DMS79 treated with DMSO at 0.1 percent for 48 hours (cell line): Measurements from ENCODE around the gene CHAMP1.
"Not testable (repeated sequence)": the region's sequence is repeated elsewhere in the genome, so short reads cannot be mapped to it uniquely, and the experiment has no call there.

ENCODE experiments used
- DNase-seq: peaks from one replicate; lab custom pipeline; 2025; lab: John Stamatoyannopoulos, UW

CHAMP1 gene

DNA sequence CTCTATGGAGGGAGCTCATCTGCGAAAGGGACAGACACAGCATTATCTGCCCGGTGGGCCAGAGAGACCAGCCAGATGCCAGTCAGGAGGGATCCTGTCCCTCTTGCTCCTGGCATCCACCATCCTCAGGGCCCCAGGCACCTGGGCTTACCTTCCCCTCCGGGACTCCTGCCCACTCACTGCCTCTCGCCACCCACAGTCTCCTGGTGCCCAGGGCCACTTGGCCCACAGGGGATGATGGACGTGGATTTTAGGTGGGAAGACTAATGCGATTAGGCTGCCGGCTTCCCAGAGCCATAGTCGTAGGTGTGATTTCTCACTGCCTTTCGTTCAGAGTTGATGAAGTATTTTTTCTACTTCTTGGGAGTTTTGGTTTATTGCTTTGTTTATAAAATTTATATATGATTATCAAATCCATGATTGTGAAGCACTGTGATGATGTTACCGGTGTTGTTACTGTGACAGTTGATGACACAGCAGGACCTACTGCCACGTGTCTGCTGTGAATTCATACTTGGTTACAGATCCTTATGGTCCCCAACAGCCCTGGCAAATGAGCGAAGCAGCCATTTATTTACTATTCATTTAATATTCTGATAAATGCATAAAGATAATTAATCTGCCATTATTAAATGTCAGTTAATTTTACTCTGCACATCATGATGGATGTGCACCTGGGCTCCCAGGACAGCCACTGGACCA, 14.5 kb upstream of the CHAMP1 start:
- DNase-seq, result no peak

DNA sequence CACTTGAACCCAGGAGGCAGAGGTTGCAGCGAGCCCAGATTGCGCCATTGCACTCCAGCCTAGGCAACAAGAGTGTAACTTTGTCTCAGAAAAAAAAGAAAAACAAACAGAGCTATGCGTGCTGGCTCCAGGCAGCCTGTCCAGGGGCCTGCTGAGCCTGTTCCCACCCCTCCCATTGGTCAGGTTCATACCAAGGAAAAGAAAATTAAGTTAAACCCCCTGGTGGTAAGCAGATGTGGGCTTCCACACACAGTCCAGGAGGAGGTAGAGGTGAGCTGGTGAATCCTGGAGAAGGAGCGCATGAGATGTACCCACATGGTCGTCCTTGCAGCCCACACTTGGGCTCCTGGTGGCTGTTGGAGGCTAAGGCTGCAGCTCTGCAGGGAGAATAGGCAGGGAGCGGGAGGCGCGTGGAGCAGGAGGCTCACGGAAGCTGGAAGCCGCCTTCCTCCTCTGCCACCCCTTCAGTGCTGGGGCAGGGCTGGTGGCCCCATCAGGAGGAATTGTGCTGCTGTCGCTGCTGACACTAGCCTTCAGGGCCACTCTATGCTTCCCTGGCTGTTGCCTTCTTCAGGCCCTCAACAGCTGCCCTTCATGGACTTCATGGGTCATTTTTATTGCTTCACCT, 10.5 kb upstream of the CHAMP1 start:
- DNase-seq, result no peak

DNA sequence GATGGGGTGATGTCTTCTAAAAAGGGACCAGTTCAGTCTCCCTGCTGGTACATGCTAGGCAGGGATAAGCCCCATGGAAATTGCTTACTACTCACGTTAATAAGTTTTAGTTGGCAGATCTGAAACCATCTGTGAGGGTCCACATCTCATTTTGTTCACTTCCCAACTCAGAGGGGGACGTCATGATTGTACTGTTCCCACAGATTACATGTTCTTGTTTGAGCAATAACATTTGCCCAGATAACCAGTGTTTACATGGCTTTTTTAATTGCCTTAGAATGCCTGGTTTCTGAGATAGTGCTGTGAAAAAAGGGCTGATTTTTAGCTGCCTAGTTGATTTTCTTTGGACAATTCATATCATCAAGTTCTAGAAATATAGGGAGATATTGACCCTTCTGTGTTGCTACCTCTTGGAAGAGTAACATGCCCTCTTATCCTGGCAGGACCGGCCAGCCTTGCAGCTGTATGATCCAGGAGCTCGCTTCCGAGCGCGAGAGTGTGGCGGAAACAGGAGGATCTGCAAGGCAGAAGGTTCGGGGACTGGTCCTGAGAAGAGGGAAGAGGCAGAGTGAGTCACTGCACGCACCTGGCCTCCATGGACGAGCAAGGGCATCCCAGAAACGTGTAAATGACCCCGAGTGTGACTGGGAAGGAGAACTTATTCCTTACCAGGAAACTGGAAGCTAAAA, 9.8 kb upstream of the CHAMP1 start:
- no peak for DNase-seq

DNA sequence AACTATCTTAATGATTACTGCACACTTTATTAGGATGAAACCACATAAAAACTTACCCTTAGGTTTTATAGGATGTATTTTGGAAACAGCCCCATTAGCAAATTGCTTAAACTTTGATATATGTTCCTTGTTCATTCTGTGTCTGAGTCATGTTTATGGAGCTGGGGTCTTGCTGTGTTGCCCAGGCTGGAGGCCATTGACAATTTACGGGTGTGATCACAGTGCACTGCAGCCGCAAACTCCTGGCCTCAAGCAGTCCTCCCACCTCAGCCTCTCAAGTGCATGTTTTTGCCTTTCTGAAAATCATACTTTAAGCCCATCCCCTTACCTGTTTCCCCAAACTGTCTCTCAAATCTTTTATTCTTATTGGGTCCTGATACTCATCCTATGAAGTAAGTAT, 5.2 kb upstream of the CHAMP1 start:
- no peak for DNase-seq

DNA sequence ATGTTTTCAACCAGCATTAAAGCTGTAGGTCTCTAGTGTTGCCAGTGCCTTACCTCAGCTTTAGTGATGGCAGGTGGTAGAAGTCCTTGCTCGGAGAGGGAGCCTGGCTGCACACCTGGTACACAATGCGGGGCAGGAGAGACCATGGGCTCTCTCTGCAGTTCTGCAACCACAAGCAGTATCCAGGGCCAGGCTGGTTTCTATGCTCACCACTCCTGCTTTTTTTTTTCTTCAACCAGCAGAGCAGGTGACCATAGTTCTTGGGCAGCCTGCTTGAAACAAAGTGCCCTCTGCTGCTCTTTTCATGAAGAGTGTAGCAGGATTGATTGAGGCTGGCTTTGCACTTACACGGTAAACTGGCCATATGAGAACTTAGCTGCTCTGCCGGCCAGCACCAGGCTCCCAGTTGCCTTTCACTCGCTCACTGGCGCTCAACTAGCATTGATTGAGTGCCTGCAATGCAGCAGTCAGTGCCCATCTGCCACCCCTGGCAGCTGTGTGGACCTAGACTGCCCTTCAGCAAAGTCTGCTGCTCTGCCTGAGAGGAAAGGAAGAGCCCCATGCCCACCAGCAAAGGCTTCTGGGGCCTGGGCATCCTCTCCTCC, 4.4 kb upstream of the CHAMP1 start:
- peak; percentile 93 for DNase-seq

DNA sequence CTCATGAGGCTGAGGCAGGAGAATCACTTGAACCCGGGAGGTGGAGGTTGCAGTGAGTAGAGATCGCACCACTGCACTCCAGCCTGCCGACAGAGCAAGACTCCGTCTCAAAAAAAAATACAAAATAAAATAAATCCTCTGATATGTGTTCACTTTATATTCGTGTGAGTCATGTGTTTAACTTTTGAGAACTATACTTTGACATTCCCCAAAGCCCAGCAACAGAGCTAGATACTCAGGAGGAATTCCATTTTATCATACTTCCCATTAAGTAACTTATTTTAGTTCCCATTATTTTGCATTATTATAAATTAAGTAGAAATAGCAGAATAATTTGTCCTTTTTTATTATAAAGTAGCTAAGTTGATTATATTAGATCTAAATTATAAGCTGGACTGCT, 3.3 kb upstream of the CHAMP1 start:
- DNase-seq, result no peak

DNA sequence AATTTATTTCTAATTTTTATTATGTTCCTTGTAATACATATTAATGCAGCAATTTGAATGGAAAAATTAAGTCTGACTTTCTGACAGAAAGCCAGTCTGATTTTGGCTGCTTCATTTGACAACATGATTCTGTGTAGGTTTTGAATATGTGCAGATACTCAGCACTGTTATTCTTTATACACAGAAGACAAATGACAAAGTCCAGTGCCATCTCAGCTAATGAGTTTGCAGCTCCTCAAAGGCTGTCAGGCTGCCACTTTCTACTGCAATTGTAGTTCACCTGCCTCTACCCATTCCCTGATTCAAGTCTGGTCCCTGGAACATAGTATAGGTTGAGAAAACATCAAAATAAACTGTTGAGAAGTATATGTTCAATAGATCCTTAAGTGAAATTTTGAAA, 2.9 kb upstream of the CHAMP1 start:
- no peak for DNase-seq

DNA sequence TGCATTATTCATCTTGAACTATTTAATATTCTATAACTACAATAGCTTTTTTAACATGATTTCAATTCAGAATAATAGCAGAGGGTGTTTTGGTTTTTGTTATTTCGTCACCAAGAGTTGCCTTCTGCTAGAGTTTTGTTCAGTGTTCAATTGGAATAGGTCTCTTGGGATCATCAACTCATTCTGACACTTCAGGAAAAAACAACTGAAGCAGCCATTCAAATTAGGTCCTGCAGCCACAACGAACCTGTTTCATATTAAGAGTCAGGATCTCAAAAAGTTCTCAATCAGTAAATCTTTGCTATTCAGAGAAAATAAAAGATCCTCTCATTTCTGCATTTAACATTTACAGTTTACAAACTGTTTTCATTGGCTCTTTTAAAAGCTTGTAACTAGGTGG, 2.4 kb upstream of the CHAMP1 start:
- DNase-seq, result peak; percentile 41

DNA sequence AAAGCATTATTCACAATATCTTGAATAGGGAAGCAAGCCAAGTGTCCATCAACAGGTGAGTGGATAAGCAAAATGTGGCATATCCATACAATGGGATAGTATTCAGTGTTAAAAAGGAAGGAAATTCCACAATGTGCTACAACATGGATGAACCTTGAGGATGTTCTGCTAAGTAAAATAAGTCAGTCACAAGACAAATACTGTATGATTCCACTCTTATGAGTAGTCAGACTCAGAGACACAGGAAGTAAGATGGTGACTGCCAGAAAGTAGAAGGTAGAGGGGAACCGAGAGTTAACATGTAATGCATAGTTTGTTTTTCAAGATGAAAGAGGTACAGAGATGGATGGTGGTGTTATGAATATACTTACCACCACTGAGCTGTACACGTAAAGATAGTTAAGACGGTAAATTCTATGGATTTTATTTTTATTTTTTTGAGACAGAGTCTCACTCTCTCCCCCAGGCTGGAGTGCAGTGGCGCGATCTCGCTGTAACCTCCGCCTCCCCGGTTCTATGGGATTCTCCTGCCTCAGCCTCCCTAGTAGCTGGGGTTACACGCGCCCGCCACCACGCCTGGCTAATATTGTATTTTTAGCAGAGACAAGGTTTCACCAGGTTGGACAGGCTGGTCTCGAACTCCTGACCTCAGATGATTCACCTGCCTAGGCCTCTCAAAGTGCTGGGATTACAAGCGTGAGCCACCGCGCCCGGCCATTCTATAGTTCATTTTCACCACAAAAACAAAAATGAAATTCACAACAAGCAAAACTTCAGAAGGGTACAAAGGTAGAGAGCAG, 1.0 kb upstream of the CHAMP1 start:
- DNase-seq, result peak; percentile 24

DNA sequence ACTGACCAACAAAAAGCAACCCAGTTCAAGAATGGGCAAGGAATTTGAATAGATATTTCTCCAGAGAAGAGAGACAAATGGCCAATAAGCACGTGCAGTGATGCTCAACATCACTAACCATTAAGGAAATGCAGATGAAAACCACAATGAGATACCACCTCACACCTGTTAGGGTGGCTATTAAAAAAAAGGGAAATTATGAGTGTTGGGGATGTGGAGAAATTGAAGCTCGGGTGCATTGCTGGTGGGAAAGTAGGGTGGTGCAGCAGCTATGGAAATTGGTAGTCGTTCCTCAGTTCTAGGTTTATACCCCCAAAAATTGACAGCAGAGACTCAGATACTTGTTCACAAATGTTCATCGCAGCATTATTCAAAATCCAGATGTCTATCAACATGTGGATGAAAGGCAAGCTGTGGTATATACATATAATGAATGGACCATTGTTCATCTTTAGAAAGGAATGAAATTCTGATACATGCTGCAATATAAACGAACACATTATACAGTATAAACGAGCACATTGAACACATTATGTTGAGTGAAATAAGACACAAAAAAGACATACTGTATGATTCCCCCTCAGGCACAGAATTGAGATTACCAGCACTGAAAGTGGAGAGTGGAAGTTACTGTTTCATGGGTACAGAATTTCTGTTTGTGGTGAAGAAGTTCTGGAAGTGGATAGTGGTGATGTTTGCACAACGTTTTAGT, 927 bp downstream of the CHAMP1 start:
- DNase-seq, result peak; percentile 62

DNA sequence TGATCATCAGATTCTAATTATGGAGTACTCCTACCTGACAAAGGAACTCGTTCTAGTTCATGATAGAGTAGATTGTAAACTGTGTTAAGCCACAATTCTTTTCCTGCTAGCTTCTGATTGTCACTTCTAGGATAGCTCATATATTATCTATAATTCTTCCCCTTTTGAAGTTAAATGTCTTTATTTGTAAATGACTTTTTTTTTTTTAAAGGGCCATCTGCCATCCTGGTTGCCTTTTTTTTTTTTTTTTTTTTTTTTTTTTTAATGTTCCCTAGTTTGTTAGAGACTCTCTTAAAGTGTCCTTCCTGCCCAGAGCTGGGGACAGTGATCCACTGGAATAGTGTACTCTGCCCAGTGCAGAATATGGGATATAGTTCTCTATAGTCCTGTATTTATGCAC, 4.3 kb downstream of the CHAMP1 start:
- DNase-seq, result no peak

DNA sequence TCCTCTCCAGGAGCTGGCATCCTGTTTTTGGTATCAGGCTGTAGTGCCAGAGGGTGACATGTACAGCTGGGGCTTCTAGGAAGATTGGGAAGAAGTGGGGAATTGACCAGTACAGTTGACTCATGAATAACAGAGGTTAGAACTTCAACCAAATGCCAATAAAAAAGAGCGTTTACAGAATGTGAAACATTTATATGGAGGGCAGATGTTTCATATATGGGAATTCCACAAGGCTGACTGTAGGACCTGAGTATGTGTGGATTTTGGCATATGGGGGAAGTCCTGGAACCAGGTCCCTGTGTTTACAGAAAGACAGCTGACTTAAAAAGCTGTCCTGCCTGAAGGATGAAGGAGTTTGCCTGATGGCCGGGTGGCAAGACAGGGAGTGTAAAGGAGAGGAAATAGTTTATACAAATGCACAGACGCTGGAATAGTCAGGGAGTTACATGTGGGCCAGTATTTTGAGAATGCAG, 5.2 kb downstream of the CHAMP1 start:
- DNase-seq, result no peak

DNA sequence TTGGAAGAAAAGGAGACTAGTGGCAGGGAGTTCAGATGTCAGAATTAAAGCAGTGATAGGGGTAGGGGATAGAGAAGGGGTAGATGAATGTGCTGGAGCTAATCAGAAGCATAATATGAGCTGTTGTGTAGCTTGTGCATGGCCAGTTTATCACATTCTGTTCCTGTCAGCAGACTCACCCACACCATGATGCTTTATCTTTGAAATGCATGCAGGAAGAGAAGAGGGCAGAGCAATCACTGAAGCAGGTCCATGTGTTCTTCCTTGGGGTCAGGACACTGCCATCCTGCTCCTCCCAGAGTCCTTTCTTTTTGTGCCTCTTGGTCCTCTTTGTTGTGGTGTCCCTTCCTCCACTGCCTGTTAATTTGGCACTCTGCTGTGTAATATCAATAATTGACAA, 5.8 kb downstream of the CHAMP1 start:
- no peak for DNase-seq

DNA sequence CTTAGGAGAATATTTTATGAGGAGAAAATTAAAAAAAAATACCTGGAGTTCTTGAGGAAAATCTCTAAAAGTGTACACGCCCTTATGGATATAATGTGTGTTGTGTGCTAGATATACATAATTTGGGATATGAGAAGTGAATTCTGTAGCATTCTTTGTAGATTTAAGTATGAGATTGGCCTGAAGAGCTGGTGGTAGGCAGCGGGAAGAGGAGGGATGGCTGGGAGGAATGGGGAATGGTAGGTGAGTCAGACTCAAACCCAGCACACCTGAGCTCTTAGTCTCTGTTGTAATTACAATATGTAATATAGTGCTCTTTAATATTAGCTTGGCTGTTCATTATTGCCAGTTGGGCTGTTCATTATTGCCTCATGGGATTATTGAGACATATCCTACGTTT, 7.0 kb downstream of the CHAMP1 start:
- DNase-seq, result no peak

DNA sequence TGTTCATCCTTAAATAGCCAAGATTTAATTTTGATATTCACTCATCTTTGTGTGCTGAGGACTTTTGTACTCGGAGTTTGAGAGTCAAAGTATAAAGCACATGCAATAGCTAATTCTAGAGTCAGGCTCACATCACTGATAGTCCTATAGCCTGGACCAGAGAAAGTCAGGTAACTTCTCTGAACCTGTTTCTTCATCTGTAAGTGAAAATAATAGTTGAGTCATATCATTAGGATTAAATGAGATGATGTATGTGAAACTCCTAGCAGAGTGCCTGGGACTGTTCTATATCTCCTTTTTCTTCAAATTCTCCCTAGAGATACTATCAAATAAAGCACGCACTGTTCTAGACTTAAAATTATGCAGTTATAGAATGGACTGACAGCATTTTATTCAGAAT, 9.0 kb downstream of the CHAMP1 start:
- DNase-seq, result no peak

DNA sequence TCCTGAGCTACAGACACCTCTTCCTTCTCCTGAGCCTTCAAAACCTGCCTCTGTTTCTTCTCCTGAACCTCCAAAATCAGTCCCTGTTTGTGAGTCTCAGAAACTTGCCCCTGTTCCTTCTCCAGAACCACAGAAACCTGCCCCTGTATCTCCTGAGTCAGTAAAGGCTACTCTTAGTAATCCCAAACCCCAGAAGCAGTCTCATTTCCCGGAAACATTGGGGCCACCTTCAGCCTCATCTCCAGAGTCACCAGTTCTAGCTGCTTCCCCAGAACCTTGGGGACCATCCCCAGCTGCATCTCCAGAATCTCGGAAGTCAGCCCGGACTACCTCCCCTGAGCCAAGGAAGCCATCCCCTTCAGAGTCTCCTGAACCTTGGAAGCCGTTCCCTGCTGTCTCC, 10.0 kb downstream of the CHAMP1 start:
- no peak for DNase-seq

DNA sequence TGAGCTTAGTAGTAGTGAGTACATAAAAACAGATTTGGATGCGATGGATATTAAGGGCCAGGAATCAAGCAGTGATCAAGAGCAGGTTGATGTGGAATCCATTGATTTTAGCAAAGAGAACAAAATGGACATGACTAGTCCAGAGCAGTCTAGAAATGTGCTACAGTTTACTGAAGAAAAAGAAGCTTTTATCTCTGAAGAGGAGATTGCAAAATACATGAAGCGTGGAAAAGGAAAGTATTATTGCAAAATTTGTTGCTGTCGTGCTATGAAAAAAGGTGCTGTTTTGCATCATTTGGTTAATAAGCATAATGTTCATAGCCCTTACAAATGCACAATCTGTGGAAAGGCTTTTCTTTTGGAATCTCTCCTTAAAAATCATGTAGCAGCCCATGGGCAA, 11.4 kb downstream of the CHAMP1 start:
- DNase-seq, result no peak

DNA sequence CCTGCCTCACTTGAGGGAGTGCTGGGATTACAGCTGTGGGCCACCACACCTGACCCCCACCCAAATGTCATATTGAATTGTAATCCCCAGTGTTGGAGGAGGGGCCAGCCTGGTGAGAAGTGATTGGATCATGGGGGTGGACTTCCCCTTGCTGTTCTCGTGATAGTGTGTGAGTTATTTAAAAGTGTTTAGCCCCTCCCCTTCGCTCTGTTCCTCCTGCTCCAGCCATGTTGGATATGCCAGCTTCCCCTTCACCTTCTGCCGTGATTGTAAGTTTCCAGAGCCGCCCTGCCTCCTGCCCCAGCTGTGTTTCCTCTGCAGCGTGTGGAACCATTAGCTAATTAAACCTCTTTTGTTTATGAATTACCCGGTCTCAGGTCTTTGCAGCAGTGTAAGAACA, 13.7 kb downstream of the CHAMP1 start:
- no peak for DNase-seq

DNA sequence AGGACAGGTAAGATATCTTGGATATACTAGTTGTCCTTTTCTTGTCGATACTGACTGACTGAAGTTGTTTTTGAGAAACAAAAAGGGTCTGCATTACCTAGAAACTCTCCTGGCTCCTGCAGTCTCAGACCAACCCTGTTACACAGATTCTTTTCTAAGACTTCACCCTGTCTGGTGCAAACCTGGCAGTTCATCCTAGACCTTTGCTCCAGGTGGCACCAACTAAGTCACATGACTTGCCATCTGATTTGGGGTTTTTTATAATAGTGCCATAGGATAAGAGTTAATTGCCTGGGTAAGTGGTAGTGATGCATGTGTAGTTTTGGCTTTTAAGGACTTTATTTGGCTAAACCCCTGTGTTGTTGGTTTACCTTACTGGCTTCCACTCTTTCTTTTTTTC, 14.3 kb downstream of the CHAMP1 start:
- DNase-seq, result no peak

DNA sequence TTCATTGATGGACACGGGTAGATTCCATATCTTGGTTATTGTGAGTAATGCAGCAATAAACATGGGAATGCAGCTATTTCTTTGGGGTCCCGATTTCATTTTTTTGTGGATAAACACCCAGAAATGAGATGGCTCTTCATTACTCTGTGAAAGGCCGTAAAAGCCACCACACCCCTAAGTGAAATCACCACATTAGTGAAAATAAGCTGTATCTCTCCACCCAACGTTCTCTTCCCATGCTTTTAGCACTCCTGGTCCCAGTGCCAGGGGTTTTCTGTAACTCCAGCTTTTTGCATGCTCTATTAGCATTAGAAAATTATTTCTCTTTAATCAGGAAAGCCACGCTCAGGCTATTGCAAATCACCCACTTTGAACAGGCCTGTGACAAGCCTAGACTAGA, 15.8 kb downstream of the CHAMP1 start:
- no peak for DNase-seq

DNA sequence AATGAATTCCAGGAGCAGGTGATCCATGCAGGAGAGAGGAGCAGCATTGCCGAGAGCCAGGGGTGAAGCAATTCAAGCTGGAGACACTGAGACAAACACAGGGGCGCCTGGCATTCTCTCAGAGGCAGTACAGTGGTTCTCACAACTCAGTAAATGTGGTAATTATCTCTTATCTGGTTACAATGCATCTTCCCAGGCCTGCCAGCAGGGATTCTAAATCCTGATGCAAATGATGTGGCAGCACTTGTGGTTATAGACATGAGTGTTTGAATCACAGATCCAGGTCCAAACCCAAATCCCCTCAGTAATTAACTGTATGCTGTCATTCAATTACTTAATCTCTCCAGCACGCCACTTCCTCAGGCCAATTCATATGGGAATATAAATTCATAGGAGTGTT, 19.6 kb downstream of the CHAMP1 start:
- DNase-seq, result not testable (repeated sequence)
